Natural killer cell (primary cell): ENCODE results near the gene ZNF414. TPM values are rescaled to one million over a fixed set of nuclear protein-coding genes. Genes with fewer than 3 reads are reported as not detected.
A peak's percentile ranks its signal among the peaks of the same experiment; 100 is the strongest.

Source experiments
- ATAC-seq, 3 donors: fragments of 150-1000 bp in 2 of 3; fragments of 200-7000 bp in 1 of 3; cut with Tn5 transposase; 1 replicate in 1 of 3; 2 replicates in 2 of 3; pipeline ENCODE4 v1.10.0; 2021; ENCODE audit warnings: mild to moderate bottlenecking in 2 of 3, moderate library complexity in 2 of 3
- DNase-seq, 2 donors: peaks; one replicate each; pipeline versions ENCODE4 v3.0.0 to v3.0.0-alpha.2; 2013 to 2021; ENCODE audit warnings: mixed read lengths in 1 of 2
- H3K27ac ChIP-seq: one replicate; pipeline ENCODE4 v1.5.1; 2013; ENCODE audit warnings: mild to moderate bottlenecking, low read length
- H3K27me3 ChIP-seq: one replicate; pipeline ENCODE4 v1.6.1; 2013; ENCODE audit warnings: low read length; ENCODE audit not compliant: control insufficient read depth, insufficient read depth
- H3K36me3 ChIP-seq: one replicate; pipeline ENCODE4 v1.6.1; 2013; ENCODE audit warnings: low read length; ENCODE audit not compliant: control insufficient read depth, insufficient read depth
- H3K4me1 ChIP-seq: one replicate; pipeline ENCODE4 v1.6.1; 2013; ENCODE audit warnings: low read length; ENCODE audit not compliant: control insufficient read depth, insufficient read depth
- H3K4me3 ChIP-seq: one replicate; pipeline ENCODE4 v1.5.1; 2013; ENCODE audit warnings: low read length
- H3K9me3 ChIP-seq: one replicate; pipeline ENCODE4 v1.6.1; 2013; ENCODE audit warnings: low read length; ENCODE audit not compliant: control insufficient read depth, insufficient read depth
- H3K27ac Mint-ChIP-seq, 2 donors: one replicate each; pipeline ENCODE4 v1.8.0; 2022; ENCODE audit warnings: mild to moderate bottlenecking in 2 of 2, mixed read lengths in 2 of 2, moderate library complexity in 1 of 2
- H3K27me3 Mint-ChIP-seq, 2 donors: one replicate each; pipeline ENCODE4 v1.8.0; 2022; ENCODE audit warnings: low read depth in 2 of 2, mixed read lengths in 2 of 2
- H3K36me3 Mint-ChIP-seq: one replicate; pipeline ENCODE4 v1.8.0; 2022; ENCODE audit warnings: mixed read lengths
- H3K4me1 Mint-ChIP-seq, 2 donors: one replicate each; pipeline ENCODE4 v1.8.0; 2022; ENCODE audit warnings: mixed read lengths in 2 of 2
- H3K4me3 Mint-ChIP-seq: one replicate; pipeline ENCODE4 v1.8.0; 2022; ENCODE audit warnings: mild to moderate bottlenecking, moderate library complexity, mixed read lengths
- H3K9me3 Mint-ChIP-seq, 2 donors: one replicate each; pipeline ENCODE4 v1.8.0; 2022; ENCODE audit warnings: mixed read lengths in 2 of 2
- CTCF ChIP-seq: fragments of 200-600 bp; IDR thresholded peaks from one replicate; pipeline ENCODE4 v1.8.0; 2022; ENCODE audit warnings: antibody characterized with exemption
- WGBS: methylation state at CpG from one replicate; pipeline ENCODE4 v1.1.7; 2013; ENCODE audit warnings: missing lambda C conversion rate; ENCODE audit not compliant: insufficient coverage; 5-methylcytosine and 5-hydroxymethylcytosine counted together
- intact Hi-C: fragments of 100-400 bp; cut with micrococcal nuclease; formaldehyde crosslinking; loops from one replicate; pipeline ENCODE4 v1.14.2; 2022
- total RNA-seq, 4 donors: library from RNA; stranded (reverse); fragments of 120-200 nt in 1 of 4; gene quantifications; one replicate each; pipeline versions ENCODE4 v1.2.3 to v1.2.4, GENCODE V29; 2013 to 2022

Gene ZNF414
- 10 to 100 TPM; 42.1 to 46.4 (median 42.3) TPM for total RNA-seq
- total RNA-seq (2013), result 5.5 TPM

GRCh38 chr19:8513687-8514504, at the start of gene ZNF414:
ZNF414 (minus strand) TSS chr19:8514167; CDS start chr19:8514046, 121 bp downstream.
- H3K4me1 Mint-ChIP-seq, result peaks cover 42 to 61% of the 10 kb centered on the region in 2 donors
- peak within 1 kb of the TSS; percentile 94 to 100 for H3K27ac Mint-ChIP-seq
- no peaks in the 10 kb centered on the region for H3K9me3 Mint-ChIP-seq
- H3K4me1 ChIP-seq, result peaks cover 68% of the 10 kb centered on the region
- ATAC-seq (peak; percentile 81 to 92 (median 84)), DNase-seq (peak; percentile 98 to 99)
- WGBS, result under 1% methylated on average over 70 of the region's 70 CpGs
- H3K9me3 ChIP-seq, result no peaks in the 10 kb centered on the region
- no peaks in the 10 kb centered on the region for H3K27me3 Mint-ChIP-seq
- TF ChIP-seq CTCF, result no peak
- H3K4me3 Mint-ChIP-seq, result peak within 1 kb of the TSS; percentile 97
- no peaks in the 10 kb centered on the region for H3K36me3 Mint-ChIP-seq
- intact Hi-C loops, result loop anchor here (2.0 to 10.0 kb wide), 2 partner anchors 55 to 99 kb away; partner anchors contain the start of gene MARCHF2
- H3K27ac ChIP-seq, result peak within 1 kb of the TSS; percentile 82
- H3K27me3 ChIP-seq, result no peaks in the 10 kb centered on the region
- peaks cover 10% of the 10 kb centered on the region for H3K36me3 ChIP-seq
- peak within 1 kb of the TSS; percentile 38 for H3K4me3 ChIP-seq

GRCh38 chr19:8561075-8561764, 47.3 kb upstream of the ZNF414 start:
- H3K27me3 ChIP-seq, result no peaks in the 10 kb centered on the region
- peak overlapping the region; percentile 92 to 99 for H3K27ac Mint-ChIP-seq
- peaks cover 58 to 84% of the 10 kb centered on the region in 2 donors for H3K4me1 Mint-ChIP-seq
- H3K27ac ChIP-seq, result no peak overlapping the region
- no peaks in the 10 kb centered on the region for H3K9me3 Mint-ChIP-seq
- TF ChIP-seq CTCF, result no peak
- WGBS, result 69% methylated on average over 2 of the region's 2 CpGs
- peak overlapping the region; percentile 45 for H3K4me3 Mint-ChIP-seq
- no peak overlapping the region for H3K4me3 ChIP-seq
- no peaks in the 10 kb centered on the region for H3K9me3 ChIP-seq
- peaks cover 11% of the 10 kb centered on the region for H3K36me3 ChIP-seq
- H3K27me3 Mint-ChIP-seq, result no peaks in the 10 kb centered on the region
- peak in 2 of 3 donors; percentile 9 for ATAC-seq
- DNase-seq, result no peak
- H3K36me3 Mint-ChIP-seq, result no peaks in the 10 kb centered on the region
- intact Hi-C loops, result no loop called here
- H3K4me1 ChIP-seq, result peaks cover 94% of the 10 kb centered on the region

GRCh38 chr19:8558325-8558724, 44.4 kb upstream of the ZNF414 start:
- Histone ChIP-seq H3K27me3 (no peaks in the 10 kb centered on the region), H3K27ac (peak overlapping the region; percentile 12), H3K4me3 (no peak overlapping the region), H3K9me3 (no peaks in the 10 kb centered on the region), H3K36me3 (peaks cover 27% of the 10 kb centered on the region), H3K4me1 (peaks cover 72% of the 10 kb centered on the region)
- no peaks in the 10 kb centered on the region for H3K9me3 Mint-ChIP-seq
- peaks cover 7% of the 10 kb centered on the region for H3K36me3 Mint-ChIP-seq
- intact Hi-C loops, result no loop called here
- H3K4me1 Mint-ChIP-seq, result peaks cover 52 to 78% of the 10 kb centered on the region in 2 donors
- 78% methylated on average over 2 of the region's 2 CpGs for WGBS
- H3K27ac Mint-ChIP-seq, result peak overlapping the region; percentile 89 to 92
- no peaks in the 10 kb centered on the region for H3K27me3 Mint-ChIP-seq
- DNase-seq (no peak), ATAC-seq (no peak)
- H3K4me3 Mint-ChIP-seq, result peak overlapping the region; percentile 71
- TF ChIP-seq CTCF, result no peak
